Body of pancreas (tissue), 4 donors: ENCODE results near the gene ORAI3.

Experiments
- CTCF ChIP-seq, 7 experiments: fragments of 450-650 bp in 4 of 7; fragments of 200-600 bp in 3 of 7; sonication (generic) in 3 of 7; IDR thresholded peaks; one replicate each; pipeline ENCODE4 v1.5.1; 2016 to 2019; ENCODE audit warnings: antibody characterized with exemption in 7 of 7
- POLR2A ChIP-seq, 3 donors: fragments of 450-650 bp; IDR thresholded peaks; one replicate each; pipeline ENCODE4 v1.6.1; 2016; ENCODE audit warnings: antibody characterized with exemption in 3 of 3, mild to moderate bottlenecking in 2 of 3

DNA sequence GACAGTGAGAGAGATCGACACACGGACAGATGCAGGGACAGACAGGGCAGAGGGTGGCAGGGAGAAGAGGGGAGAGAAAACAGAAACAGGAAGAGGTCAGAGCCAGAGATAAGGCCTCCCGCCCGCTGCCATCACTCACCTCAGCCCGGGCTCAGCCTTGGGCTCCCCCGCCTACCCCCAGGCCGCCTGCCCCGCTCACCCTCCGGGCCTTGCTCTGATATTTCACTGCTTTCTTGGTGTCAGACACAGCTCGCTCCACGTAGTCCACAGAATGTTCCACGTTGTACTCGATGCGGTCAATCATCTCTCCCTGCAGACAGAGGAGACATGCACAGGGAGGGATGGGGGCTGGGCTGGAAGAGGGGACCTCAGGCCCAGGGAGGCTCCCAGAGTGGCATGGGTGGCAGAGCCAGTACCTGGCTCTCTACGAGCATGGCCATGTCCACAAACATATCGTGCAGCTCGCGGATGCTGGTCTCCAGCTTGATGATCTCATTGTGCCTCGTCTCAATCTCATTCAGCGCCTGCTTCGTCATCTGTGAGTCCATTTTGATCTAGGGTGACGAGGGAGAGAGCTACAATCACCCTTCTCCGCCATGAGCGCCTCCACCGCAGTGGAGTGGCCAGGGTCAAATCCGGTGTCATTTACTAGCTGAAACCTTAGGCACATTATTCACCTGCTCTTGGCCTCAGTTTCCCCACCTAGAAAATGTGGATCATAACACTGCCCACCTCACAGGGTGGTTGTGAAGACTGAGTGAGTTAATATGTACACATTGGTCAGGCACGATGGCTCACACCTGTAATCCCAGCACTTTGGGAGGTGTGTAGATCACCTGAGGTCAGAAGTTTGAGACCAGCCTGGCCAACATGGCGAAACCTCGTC lies 44.3 kb downstream of the ORAI3 start:
- TF ChIP-seq CTCF (IDR thresholded peaks at IDR 0.05) (no peak), POLR2A (IDR thresholded peaks at IDR 0.05) (no peak)
